Vagina (tissue), 2 donors: ENCODE results near the gene SLC4A1AP.
"Not testable (repeated sequence)": the region's sequence is repeated elsewhere in the genome, so short reads cannot be mapped to it uniquely, and the experiment has no call there.

ENCODE experiments used
- POLR2A ChIP-seq, 2 donors: fragments of 450-650 bp; IDR thresholded peaks; one replicate each; pipeline ENCODE4 v1.6.1; 2017; ENCODE audit warnings: antibody characterized with exemption in 2 of 2, mild to moderate bottlenecking in 2 of 2, moderate library complexity in 2 of 2
- TF ChIP-seq, protein P1 (sequence below), 3 experiments: fragments of 450-650 bp in 2 of 3; fragments of 200-600 bp in 1 of 3; sonication (generic) in 1 of 3; IDR thresholded peaks; one replicate each; pipeline ENCODE4 v1.5.1; 2017 to 2019; ENCODE audit warnings: antibody characterized with exemption in 3 of 3, mild to moderate bottlenecking in 2 of 3, moderate library complexity in 2 of 3

DNA sequence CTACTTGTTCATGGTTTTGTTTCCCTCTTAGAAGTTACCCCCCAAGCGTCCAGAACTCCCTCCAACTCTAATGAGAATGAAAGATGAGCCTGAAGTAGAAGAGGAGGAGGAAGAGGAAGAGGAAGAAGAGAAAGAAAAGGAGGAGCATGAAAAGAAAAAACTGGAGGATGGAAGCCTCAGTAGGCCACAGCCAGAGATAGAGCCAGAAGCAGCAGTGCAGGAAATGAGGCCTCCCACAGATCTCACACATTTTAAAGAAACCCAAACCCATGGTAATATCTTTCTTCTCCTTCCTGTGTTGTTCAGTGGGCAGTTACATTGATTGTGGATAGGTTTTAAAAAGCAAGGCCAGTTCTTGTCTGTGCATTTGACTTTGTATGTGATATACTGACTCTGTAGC, 21.3 kb downstream of the SLC4A1AP start:
- TF ChIP-seq, protein P1, sequence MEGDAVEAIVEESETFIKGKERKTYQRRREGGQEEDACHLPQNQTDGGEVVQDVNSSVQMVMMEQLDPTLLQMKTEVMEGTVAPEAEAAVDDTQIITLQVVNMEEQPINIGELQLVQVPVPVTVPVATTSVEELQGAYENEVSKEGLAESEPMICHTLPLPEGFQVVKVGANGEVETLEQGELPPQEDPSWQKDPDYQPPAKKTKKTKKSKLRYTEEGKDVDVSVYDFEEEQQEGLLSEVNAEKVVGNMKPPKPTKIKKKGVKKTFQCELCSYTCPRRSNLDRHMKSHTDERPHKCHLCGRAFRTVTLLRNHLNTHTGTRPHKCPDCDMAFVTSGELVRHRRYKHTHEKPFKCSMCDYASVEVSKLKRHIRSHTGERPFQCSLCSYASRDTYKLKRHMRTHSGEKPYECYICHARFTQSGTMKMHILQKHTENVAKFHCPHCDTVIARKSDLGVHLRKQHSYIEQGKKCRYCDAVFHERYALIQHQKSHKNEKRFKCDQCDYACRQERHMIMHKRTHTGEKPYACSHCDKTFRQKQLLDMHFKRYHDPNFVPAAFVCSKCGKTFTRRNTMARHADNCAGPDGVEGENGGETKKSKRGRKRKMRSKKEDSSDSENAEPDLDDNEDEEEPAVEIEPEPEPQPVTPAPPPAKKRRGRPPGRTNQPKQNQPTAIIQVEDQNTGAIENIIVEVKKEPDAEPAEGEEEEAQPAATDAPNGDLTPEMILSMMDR (IDR thresholded peaks at IDR 0.05) = not testable (repeated sequence)
- TF ChIP-seq POLR2A (IDR thresholded peaks at IDR 0.05) = not testable (repeated sequence)
